DND-41 (cell line): Measurements from ENCODE around the gene VPS4A.

ENCODE experiments used
- ATAC-seq: fragments of 200-7000 bp; cut with Tn5 transposase; 3 replicates; pipeline ENCODE4 v1.9.1; 2021; ENCODE audit warnings: low read depth; ENCODE audit not compliant: insufficient read depth
- DNase-seq: peaks from one replicate; pipeline ENCODE4 v3.0.0-alpha.2; 2020
- H2AFZ ChIP-seq: 2 replicates; pipeline ENCODE4 v1.6.0; 2012; ENCODE audit warnings: low read depth, low read length
- H3K27ac ChIP-seq: 2 replicates; pipeline ENCODE4 v1.5.1; 2012; ENCODE audit warnings: low read length, inconsistent platforms
- H3K27me3 ChIP-seq: fragments of 200-600 bp; sonication (generic); 2 replicates; pipeline ENCODE4 v1.6.0; 2012; ENCODE audit warnings: low read length, mild to moderate bottlenecking, inconsistent platforms; ENCODE audit not compliant: insufficient read depth, poor library complexity
- H3K36me3 ChIP-seq: 2 replicates; pipeline ENCODE4 v1.5.1; 2012; ENCODE audit warnings: low read length, inconsistent platforms; ENCODE audit not compliant: insufficient read depth
- H3K4me1 ChIP-seq: 2 replicates; pipeline ENCODE4 v1.5.1; 2012; ENCODE audit warnings: mild to moderate bottlenecking, low read length; ENCODE audit not compliant: insufficient read depth
- H3K4me2 ChIP-seq: 2 replicates; pipeline ENCODE4 v1.6.0; 2012; ENCODE audit warnings: mild to moderate bottlenecking, moderate library complexity, low read length, inconsistent platforms; ENCODE audit not compliant: insufficient read depth
- H3K4me3 ChIP-seq, 2 experiments: fragments of 200-600 bp in 1 of 2; shearing (Covaris generic) in 1 of 2; 2 replicates each; pipeline ENCODE4 v1.5.1; 2012 to 2016; ENCODE audit warnings: inconsistent platforms in 2 of 2, low read length in 2 of 2, mild to moderate bottlenecking in 2 of 2, low read depth in 1 of 2, moderate library complexity in 1 of 2
- H3K79me2 ChIP-seq: 2 replicates; pipeline ENCODE4 v1.6.0; 2012; ENCODE audit warnings: low read length, inconsistent platforms; ENCODE audit not compliant: insufficient read depth
- H3K9ac ChIP-seq: 2 replicates; pipeline ENCODE4 v1.6.0; 2012; ENCODE audit warnings: low read depth, mild to moderate bottlenecking, inconsistent platforms, low read length, moderate library complexity
- H3K9me3 ChIP-seq: 2 replicates; pipeline ENCODE4 v1.5.1; 2012; ENCODE audit warnings: low read length, moderate library complexity, mild to moderate bottlenecking, inconsistent platforms; ENCODE audit not compliant: insufficient read depth, severe bottlenecking
- H4K20me1 ChIP-seq: 2 replicates; pipeline ENCODE4 v1.6.0; 2012; ENCODE audit warnings: low read length; ENCODE audit not compliant: insufficient read depth
- CTCF ChIP-seq: IDR thresholded peaks from 2 replicates; pipeline ENCODE4 v1.5.1; 2012; ENCODE audit warnings: borderline replicate concordance, low read length, moderate library complexity, mild to moderate bottlenecking; ENCODE audit not compliant: poor library complexity, severe bottlenecking; ENCODE audit errors: extremely low read depth
- EZH2 ChIP-seq: IDR thresholded peaks from 3 replicates; pipeline ENCODE4 v1.6.1; 2012; ENCODE audit warnings: borderline replicate concordance, low read depth, mild to moderate bottlenecking, moderate library complexity, low read length, inconsistent platforms; ENCODE audit not compliant: severe bottlenecking

VPS4A gene

GRCh38 chr16:69327585-69328310, 16.6 kb downstream of the VPS4A start:
- DNase-seq, result no peak

GRCh38 chr16:69328854-69329316, 17.7 kb downstream of the VPS4A start:
- Histone ChIP-seq H3K4me3 (peak overlapping the region; percentile 65 to 89; a peak in 3 of 4 replicates), H3K4me1 (peaks cover 60% of the 10 kb centered on the region), H3K36me3 (peaks cover 70% of the 10 kb centered on the region), H4K20me1 (peaks cover 55% of the 10 kb centered on the region), H3K27ac (peak overlapping the region; percentile 93), H3K9ac (peak overlapping the region; percentile 96), H2AFZ (no peak overlapping the region), H3K27me3 (no peaks in the 10 kb centered on the region), H3K79me2 (peaks cover 77% of the 10 kb centered on the region), H3K4me2 (peak overlapping the region; percentile 94), H3K9me3 (no peaks in the 10 kb centered on the region)
- DNase-seq (peak; percentile 34), ATAC-seq (no peak)
- TF ChIP-seq EZH2, result no peak
- no peak for TF ChIP-seq CTCF

More at GRCh38 chr16:69327585-69328310, 16.6 kb downstream of the VPS4A start:
- Histone ChIP-seq H3K4me1 (peaks cover 64% of the 10 kb centered on the region), H3K9me3 (no peaks in the 10 kb centered on the region), H3K4me3 (peak overlapping the region in 1 of 2 experiments; percentile 89; a peak in 2 of 4 replicates), H3K36me3 (peaks cover 72% of the 10 kb centered on the region), H4K20me1 (peaks cover 64% of the 10 kb centered on the region), H3K79me2 (peaks cover 88% of the 10 kb centered on the region), H3K27ac (peak overlapping the region; percentile 27; the same call in 1 of the 2 replicates), H3K4me2 (peak overlapping the region; percentile 94), H2AFZ (no peak overlapping the region), H3K27me3 (no peaks in the 10 kb centered on the region), H3K9ac (peak overlapping the region; percentile 96)
- TF ChIP-seq EZH2 (no peak), CTCF (no peak)
- ATAC-seq, result no peak

GRCh38 chr16:69329369-69330285, 18.5 kb downstream of the VPS4A start:
- peak overlapping the region; percentile 96 for H3K9ac ChIP-seq
- H3K27ac ChIP-seq, result peak overlapping the region; percentile 93
- H3K9me3 ChIP-seq, result no peaks in the 10 kb centered on the region
- peaks cover 70% of the 10 kb centered on the region for H3K36me3 ChIP-seq
- no peak for TF ChIP-seq EZH2
- peak; percentile 1 for TF ChIP-seq CTCF
- DNase-seq (no peak), ATAC-seq (peak; percentile 38)
- H3K27me3 ChIP-seq, result no peaks in the 10 kb centered on the region
- H3K4me3 ChIP-seq, result peak overlapping the region; percentile 65 to 89; a peak in 3 of 4 replicates
- peaks cover 60% of the 10 kb centered on the region for H3K4me1 ChIP-seq
- peak overlapping the region; percentile 94 for H3K4me2 ChIP-seq
- peaks cover 49% of the 10 kb centered on the region for H4K20me1 ChIP-seq
- peaks cover 70% of the 10 kb centered on the region for H3K79me2 ChIP-seq
- H2AFZ ChIP-seq, result peak overlapping the region; percentile 87
